Kidney glomerular epithelial cell (primary cell): ENCODE results near the gene COL28A1.
A peak's percentile ranks its signal among the peaks of the same experiment; 100 is the strongest.
"Not testable (repeated sequence)": the region's sequence is repeated elsewhere in the genome, so short reads cannot be mapped to it uniquely, and the experiment has no call there.

Experiments
- DNase-seq: peaks from one replicate; lab custom pipeline; 2025; lab: John Stamatoyannopoulos, UW

COL28A1 gene

GRCh38 chr7:7464991-7465765, 70.5 kb downstream of the COL28A1 start:
- DNase-seq: not testable (repeated sequence)

- no peak for DNase-seq
Measured at GRCh38 chr7:7454000-7454399, 81.7 kb downstream of the COL28A1 start.

- peak; percentile 4 for DNase-seq
Measured at GRCh38 chr7:7452652-7453051, 83.0 kb downstream of the COL28A1 start.

DNA sequence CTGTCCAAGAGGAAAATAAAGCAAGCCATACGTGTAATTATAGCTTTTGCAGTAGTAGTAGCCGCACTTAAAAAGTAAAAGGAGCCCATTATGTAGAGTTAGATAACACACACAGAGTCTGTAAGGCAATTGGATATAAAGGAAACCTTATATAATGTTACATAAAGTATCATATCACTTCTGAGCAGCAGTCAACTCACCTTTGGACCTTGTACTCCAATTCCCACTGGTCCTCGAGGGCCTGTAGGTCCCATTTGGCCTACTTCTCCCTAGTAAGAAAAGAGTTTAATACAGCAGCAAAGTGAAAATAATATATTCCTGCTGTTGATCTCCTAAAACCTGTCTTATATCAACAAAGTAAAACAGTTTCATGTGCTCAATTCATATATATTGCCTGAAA, 83.6 kb downstream of the COL28A1 start:
- DNase-seq: no peak

DNA sequence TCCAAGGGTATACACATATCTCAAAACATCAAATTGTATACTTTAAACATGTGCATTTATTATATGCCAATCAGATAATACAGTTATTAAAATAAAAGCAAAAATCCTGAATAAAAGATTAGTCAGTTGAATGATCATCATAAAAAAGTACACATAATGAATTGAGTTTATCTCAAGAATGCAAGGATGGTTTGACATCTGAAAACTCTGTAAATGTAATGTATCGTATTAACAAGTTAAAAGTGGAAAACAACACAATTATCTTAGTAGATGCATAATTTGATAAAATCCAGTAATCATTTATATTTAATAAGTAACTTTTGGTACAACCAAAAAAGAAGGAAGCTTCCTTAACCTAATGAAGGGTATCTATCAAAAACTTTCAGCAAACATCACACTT, 86.6 kb downstream of the COL28A1 start:
- no peak for DNase-seq

- DNase-seq: no peak
Measured at GRCh38 chr7:7446616-7447015, 89.1 kb downstream of the COL28A1 start.

GRCh38 chr7:7443806-7444350, 91.8 kb downstream of the COL28A1 start:
- no peak for DNase-seq

DNA sequence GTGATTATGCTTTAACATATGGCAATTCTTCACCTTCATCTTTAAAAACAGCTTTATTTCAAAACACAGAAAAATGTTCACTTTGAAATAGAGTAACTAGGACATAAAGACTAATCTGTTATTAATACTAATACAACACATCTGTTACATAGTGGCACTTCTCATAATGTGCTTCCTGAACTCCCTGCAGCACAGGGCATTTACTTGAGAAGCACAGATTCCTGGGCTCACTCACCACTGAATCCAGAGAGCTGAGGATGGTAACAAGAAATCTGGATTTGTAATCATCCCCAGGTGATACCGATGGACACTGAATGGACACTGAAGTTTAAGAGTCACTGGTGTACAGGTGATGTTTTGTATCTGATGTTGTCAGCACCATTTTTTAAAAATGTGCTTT, 96.1 kb downstream of the COL28A1 start:
- no peak for DNase-seq

- DNase-seq: peak; percentile 98
Measured at GRCh38 chr7:7438851-7439250, 96.8 kb downstream of the COL28A1 start.

DNA sequence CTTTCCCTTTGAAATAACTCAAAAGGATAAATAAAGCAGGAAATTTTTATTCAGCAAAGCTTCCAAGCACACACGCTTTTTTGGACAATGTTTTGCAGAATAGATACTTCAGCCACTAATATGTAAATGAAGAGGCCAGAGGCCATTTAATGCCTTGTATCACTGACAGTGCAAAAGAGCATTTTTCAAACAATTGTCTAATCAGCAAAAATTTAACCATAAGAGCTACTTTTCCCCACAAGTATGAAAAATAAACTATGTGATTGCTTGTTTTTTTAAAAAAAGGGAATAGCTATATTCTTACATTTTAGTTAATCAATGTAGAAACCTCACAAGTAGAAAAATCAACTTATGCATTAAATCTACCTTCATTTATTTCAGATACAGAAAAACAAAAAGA, 99.7 kb downstream of the COL28A1 start:
- no peak for DNase-seq

DNA sequence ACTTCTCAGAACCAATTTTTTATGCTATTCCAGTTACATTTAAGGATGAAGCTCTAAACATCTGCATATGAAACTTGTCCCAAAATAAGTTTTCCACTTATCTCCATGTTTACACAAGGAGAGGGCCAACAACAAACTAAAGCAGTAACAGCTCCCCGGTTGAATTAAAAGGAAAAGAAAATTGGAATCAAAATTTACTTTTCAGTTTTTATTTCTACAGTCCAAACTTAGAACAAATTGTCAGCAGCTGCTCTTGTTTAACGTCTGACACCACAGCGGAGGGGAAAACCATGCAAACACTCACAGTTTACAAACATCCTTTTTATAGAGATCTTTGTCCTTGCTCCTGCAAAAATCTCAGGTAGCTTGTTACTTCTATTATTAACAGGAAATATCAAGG, 101.3 kb downstream of the COL28A1 start:
- DNase-seq: no peak

GRCh38 chr7:7433811-7434210, 101.9 kb downstream of the COL28A1 start:
- DNase-seq: no peak

- no peak for DNase-seq
Measured at GRCh38 chr7:7432979-7433378, 102.7 kb downstream of the COL28A1 start.

- DNase-seq: no peak
Measured at GRCh38 chr7:7428806-7429205, 106.9 kb downstream of the COL28A1 start.

- DNase-seq: no peak
Measured at GRCh38 chr7:7427363-7427762, 108.3 kb downstream of the COL28A1 start.

GRCh38 chr7:7426676-7427075, 109.0 kb downstream of the COL28A1 start:
- no peak for DNase-seq

GRCh38 chr7:7425321-7425720, 110.4 kb downstream of the COL28A1 start:
- no peak for DNase-seq

DNA sequence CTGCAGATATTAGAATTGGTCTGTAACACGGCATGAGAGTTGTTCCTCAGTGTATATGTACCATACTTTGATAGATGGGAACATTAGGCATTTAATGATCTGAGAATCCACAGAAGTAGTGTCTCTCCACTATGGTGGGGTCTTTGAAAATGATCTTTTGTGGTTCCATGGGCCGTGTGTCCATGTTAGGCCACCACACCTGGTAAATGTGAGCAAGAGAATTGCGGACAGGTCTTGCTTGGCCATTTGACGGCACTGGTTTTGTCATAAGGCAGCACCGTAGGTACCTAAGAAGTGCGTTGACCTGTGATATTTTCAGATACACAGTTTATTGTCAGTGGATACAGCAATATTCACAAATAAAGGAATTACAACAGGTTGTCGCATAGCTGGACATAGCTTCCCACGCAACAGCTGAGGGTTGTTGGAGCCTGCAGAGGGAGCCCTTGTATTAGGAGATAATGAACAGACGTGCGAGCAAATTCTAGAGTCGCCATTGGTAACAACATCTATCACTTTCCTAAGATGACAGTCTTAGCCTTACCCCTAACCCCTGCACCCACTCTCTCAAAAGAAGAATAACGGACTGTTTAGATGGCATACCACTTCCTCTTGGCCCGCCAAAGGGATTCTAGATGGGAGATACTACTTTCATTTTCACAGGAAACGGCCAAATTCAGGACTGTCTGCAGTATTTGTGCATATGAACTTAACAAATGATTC, 111.4 kb downstream of the COL28A1 start:
- DNase-seq: peak; percentile 78

DNA sequence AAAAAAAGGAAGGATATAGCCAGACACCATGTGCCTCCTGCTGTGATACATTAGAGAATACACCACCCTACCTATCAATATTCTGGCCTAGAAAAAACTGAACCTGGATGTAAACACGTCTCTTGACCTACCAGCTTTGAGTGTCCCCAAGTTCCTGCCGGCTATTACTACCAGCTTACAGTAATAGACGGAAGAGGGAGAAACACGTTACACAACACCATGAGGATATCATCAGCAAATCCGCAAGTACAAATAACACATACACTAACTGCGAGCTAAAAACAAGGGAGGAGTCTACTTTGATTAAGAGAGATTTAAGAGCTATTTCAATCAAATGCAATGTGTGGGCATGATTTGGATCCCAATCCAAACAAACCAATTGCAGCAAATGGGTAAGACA, 113.0 kb downstream of the COL28A1 start:
- no peak for DNase-seq

DNA sequence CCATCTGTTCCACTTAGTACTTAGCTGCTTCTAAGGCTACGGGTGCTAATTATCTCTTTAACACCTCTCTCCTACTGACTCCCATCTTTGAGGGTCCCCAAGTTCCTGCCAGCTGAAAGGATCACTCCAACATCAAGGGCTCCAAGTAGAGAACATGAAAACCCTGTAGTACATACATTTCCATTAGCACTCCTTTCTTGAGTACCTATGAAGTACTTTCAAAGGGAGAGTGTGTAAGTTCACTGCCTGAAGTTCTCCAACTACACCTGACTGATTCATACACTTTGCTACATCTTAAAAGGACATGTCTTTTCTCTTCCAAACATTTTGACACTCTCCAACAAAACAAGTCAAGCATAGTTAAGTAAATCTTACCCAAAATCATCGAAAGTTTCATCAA, 113.8 kb downstream of the COL28A1 start:
- DNase-seq: no peak

GRCh38 chr7:7418997-7419396, 116.7 kb downstream of the COL28A1 start:
- no peak for DNase-seq

- DNase-seq: no peak
Measured at GRCh38 chr7:7417851-7418250, 117.8 kb downstream of the COL28A1 start.

- DNase-seq: no peak
Measured at GRCh38 chr7:7417414-7417813, 118.3 kb downstream of the COL28A1 start.
